ENCODE results near the gene SEL1L.

SEL1L gene

GRCh38 chr14:81450976-81451375 is 82.7 kb downstream of the SEL1L start:
- no peak overlapping the region for H3K27ac ChIP-seq
- no peak overlapping the region for H3K4me3 ChIP-seq
- DNase-seq (ENCODE audit: low read depth, low spot score) = no peak
- TF ChIP-seq POLR2AphosphoS5 (IDR thresholded peaks at IDR 0.05; ENCODE audit: borderline replicate concordance, low read depth, low read length) = no peak
- no peak for TF ChIP-seq FOXP2 (optimal IDR thresholded peaks at IDR 0.05; ENCODE audit: control extremely low read depth, extremely low read length, insufficient read depth)
- TF ChIP-seq EZH2 (IDR thresholded peaks at IDR 0.05) = no peak
- no peaks in the 10 kb centered on the region for H3K36me3 ChIP-seq (ENCODE audit: insufficient read depth, low read length)
- H3K9ac ChIP-seq (ENCODE audit: insufficient read length) = no peak overlapping the region
- no peaks in the 10 kb centered on the region for H3K9me3 ChIP-seq (ENCODE audit: low read depth, low read length)

- H3K9ac ChIP-seq (ENCODE audit: insufficient read length) = no peak overlapping the region
- no peak overlapping the region for H3K4me3 ChIP-seq
- H3K27ac ChIP-seq = no peak overlapping the region
- no peaks in the 10 kb centered on the region for H3K36me3 ChIP-seq (ENCODE audit: insufficient read depth, low read length)
- TF ChIP-seq FOXP2 (optimal IDR thresholded peaks at IDR 0.05; ENCODE audit: control extremely low read depth, extremely low read length, insufficient read depth) = no peak
- TF ChIP-seq EZH2 (IDR thresholded peaks at IDR 0.05) = no peak
- TF ChIP-seq POLR2AphosphoS5 (IDR thresholded peaks at IDR 0.05; ENCODE audit: borderline replicate concordance, low read depth, low read length) = no peak
- no peaks in the 10 kb centered on the region for H3K9me3 ChIP-seq (ENCODE audit: low read depth, low read length)
- no peak for DNase-seq (ENCODE audit: low read depth, low spot score)
Observed at GRCh38 chr14:81450100-81450531, 83.5 kb downstream of the SEL1L start.

GRCh38 chr14:81449576-81449975 is 84.1 kb downstream of the SEL1L start:
- Histone ChIP-seq H3K27ac (no peak overlapping the region), H3K36me3 (ENCODE audit: insufficient read depth, low read length) (no peaks in the 10 kb centered on the region), H3K9ac (ENCODE audit: insufficient read length) (no peak overlapping the region), H3K9me3 (ENCODE audit: low read depth, low read length) (no peaks in the 10 kb centered on the region), H3K4me3 (no peak overlapping the region)
- no peak for DNase-seq (ENCODE audit: low read depth, low spot score)
- TF ChIP-seq EZH2 (IDR thresholded peaks at IDR 0.05) (no peak), FOXP2 (optimal IDR thresholded peaks at IDR 0.05; ENCODE audit: control extremely low read depth, extremely low read length, insufficient read depth) (no peak), POLR2AphosphoS5 (IDR thresholded peaks at IDR 0.05; ENCODE audit: borderline replicate concordance, low read depth, low read length) (no peak)

GRCh38 chr14:81449114-81449513 is 84.5 kb downstream of the SEL1L start:
- Histone ChIP-seq H3K4me3 (no peak overlapping the region), H3K9me3 (ENCODE audit: low read depth, low read length) (no peaks in the 10 kb centered on the region), H3K9ac (ENCODE audit: insufficient read length) (no peak overlapping the region), H3K27ac (no peak overlapping the region), H3K36me3 (ENCODE audit: insufficient read depth, low read length) (no peaks in the 10 kb centered on the region)
- TF ChIP-seq EZH2 (IDR thresholded peaks at IDR 0.05) (no peak), POLR2AphosphoS5 (IDR thresholded peaks at IDR 0.05; ENCODE audit: borderline replicate concordance, low read depth, low read length) (no peak), FOXP2 (optimal IDR thresholded peaks at IDR 0.05; ENCODE audit: control extremely low read depth, extremely low read length, insufficient read depth) (no peak)
- DNase-seq (ENCODE audit: low read depth, low spot score) = no peak

GRCh38 chr14:81447021-81447764 is 86.5 kb downstream of the SEL1L start:
- Histone ChIP-seq H3K9me3 (ENCODE audit: low read depth, low read length) (no peaks in the 10 kb centered on the region), H3K4me3 (no peak overlapping the region), H3K36me3 (ENCODE audit: insufficient read depth, low read length) (no peaks in the 10 kb centered on the region), H3K9ac (ENCODE audit: insufficient read length) (no peak overlapping the region), H3K27ac (no peak overlapping the region)
- TF ChIP-seq POLR2AphosphoS5 (IDR thresholded peaks at IDR 0.05; ENCODE audit: borderline replicate concordance, low read depth, low read length) (no peak), EZH2 (IDR thresholded peaks at IDR 0.05) (no peak), FOXP2 (optimal IDR thresholded peaks at IDR 0.05; ENCODE audit: control extremely low read depth, extremely low read length, insufficient read depth) (no peak)
- no peak for DNase-seq (ENCODE audit: low read depth, low spot score)

- H3K27ac ChIP-seq = no peak overlapping the region
- H3K9me3 ChIP-seq (ENCODE audit: low read depth, low read length) = no peaks in the 10 kb centered on the region
- H3K9ac ChIP-seq (ENCODE audit: insufficient read length) = no peak overlapping the region
- no peak overlapping the region for H3K4me3 ChIP-seq
- no peak for DNase-seq (ENCODE audit: low read depth, low spot score)
- TF ChIP-seq EZH2 (IDR thresholded peaks at IDR 0.05) = no peak
- no peak for TF ChIP-seq FOXP2 (optimal IDR thresholded peaks at IDR 0.05; ENCODE audit: control extremely low read depth, extremely low read length, insufficient read depth)
- no peak for TF ChIP-seq POLR2AphosphoS5 (IDR thresholded peaks at IDR 0.05; ENCODE audit: borderline replicate concordance, low read depth, low read length)
- no peaks in the 10 kb centered on the region for H3K36me3 ChIP-seq (ENCODE audit: insufficient read depth, low read length)
Observed at GRCh38 chr14:81446279-81447007, 87.2 kb downstream of the SEL1L start.

- H3K27ac ChIP-seq = no peak overlapping the region
- no peaks in the 10 kb centered on the region for H3K9me3 ChIP-seq (ENCODE audit: low read depth, low read length)
- no peak overlapping the region for H3K4me3 ChIP-seq
- no peaks in the 10 kb centered on the region for H3K36me3 ChIP-seq (ENCODE audit: insufficient read depth, low read length)
- DNase-seq (ENCODE audit: low read depth, low spot score) = no peak
- H3K9ac ChIP-seq (ENCODE audit: insufficient read length) = no peak overlapping the region
- TF ChIP-seq FOXP2 (optimal IDR thresholded peaks at IDR 0.05; ENCODE audit: control extremely low read depth, extremely low read length, insufficient read depth) (no peak), EZH2 (IDR thresholded peaks at IDR 0.05) (no peak), POLR2AphosphoS5 (IDR thresholded peaks at IDR 0.05; ENCODE audit: borderline replicate concordance, low read depth, low read length) (no peak)
Observed at GRCh38 chr14:81441626-81442134, 92.0 kb downstream of the SEL1L start.

GRCh38 chr14:81440041-81440440 is 93.6 kb downstream of the SEL1L start:
- no peak overlapping the region for H3K9ac ChIP-seq (ENCODE audit: insufficient read length)
- H3K9me3 ChIP-seq (ENCODE audit: low read depth, low read length) = no peaks in the 10 kb centered on the region
- H3K27ac ChIP-seq = no peak overlapping the region
- H3K4me3 ChIP-seq = no peak overlapping the region
- DNase-seq (ENCODE audit: low read depth, low spot score) = no peak
- no peaks in the 10 kb centered on the region for H3K36me3 ChIP-seq (ENCODE audit: insufficient read depth, low read length)
- TF ChIP-seq POLR2AphosphoS5 (IDR thresholded peaks at IDR 0.05; ENCODE audit: borderline replicate concordance, low read depth, low read length) = no peak
- no peak for TF ChIP-seq EZH2 (IDR thresholded peaks at IDR 0.05)
- TF ChIP-seq FOXP2 (optimal IDR thresholded peaks at IDR 0.05; ENCODE audit: control extremely low read depth, extremely low read length, insufficient read depth) = no peak
